ENCODE measurements around the gene SRRM1.
"Not testable (repeated sequence)": the region's sequence is repeated elsewhere in the genome, so short reads cannot be mapped to it uniquely, and the experiment has no call there.

GRCh38 chr1:24671372-24671771 is 28.3 kb downstream of the SRRM1 start:
- TF ChIP-seq POLR2A, CTCF (IDR thresholded peaks at IDR 0.05): not testable (repeated sequence)
